ENCODE measurements around the gene PRMT7. TPM values are rescaled to one million over a fixed set of nuclear protein-coding genes. Genes with fewer than 3 reads are reported as not detected.

The PRMT7 gene
- total RNA-seq, 1 experiment from 2014 or later: 49.4 TPM

DNA sequence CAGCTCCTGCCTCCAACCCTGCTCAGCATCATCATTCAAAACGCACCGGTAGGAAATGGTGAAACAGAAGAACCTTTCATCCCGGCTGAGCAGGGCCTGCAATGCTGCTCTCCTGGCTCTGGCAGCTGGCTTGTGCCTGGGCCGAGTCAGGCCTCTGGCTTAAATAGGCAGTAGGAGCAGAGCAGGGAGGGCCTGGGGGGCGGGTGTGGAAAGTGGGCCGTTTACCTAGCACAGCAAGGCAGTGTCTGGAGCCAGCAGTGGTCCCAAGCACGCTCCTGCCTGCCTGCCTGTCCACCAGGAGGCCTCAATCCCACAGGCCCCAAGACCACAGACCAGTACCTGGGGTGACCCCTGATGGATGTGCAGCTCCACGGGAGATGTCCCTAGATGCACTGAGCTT lies 78.2 kb downstream of the PRMT7 start:
- no peak overlapping the region for H3K27ac Mint-ChIP-seq (ENCODE audit: unreplicated experiment)
- BruUV-seq (replicated peaks): no TSS peak
- H3K36me3 Mint-ChIP-seq (ENCODE audit: insufficient read depth, unreplicated experiment): no peaks in the 10 kb centered on the region

DNA sequence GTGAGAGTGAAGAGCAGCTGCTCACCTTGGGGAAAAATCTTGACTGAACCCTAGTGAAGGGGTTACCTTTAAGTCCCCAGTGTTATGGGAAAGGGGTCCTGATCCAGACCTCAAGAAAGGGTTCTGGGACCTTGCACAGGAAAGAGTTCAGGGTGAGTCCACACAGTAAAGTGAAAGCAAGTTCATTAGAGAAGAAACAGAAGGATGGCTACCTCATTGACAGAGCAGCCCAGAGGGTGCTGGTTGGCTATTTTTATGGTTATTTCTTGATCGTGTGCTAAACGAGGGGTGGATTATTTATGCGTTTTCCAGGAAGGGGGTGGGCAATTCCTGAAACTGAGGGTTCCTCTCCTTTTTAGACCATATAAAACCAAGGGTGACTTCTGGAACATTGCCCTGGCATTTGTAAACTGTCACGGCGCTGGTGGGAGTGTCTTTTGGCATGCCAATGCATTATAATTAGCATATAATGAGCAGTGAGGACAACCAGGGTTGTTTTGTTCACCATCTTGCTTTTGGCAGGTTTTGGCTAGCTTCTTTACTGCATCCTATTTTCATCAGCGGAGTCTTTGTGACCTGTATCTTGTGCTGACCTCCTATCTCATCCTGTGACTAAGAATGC lies 79.0 kb downstream of the PRMT7 start:
- peaks cover 16% of the 10 kb centered on the region for H3K4me1 Mint-ChIP-seq (ENCODE audit: low read depth, unreplicated experiment)
- no peaks in the 10 kb centered on the region for H3K36me3 Mint-ChIP-seq (ENCODE audit: insufficient read depth, unreplicated experiment)
- H3K27ac Mint-ChIP-seq (ENCODE audit: unreplicated experiment): no peak overlapping the region
- H3K9me3 Mint-ChIP-seq (ENCODE audit: low read depth, unreplicated experiment): no peaks in the 10 kb centered on the region
- no peak overlapping the region for H3K4me3 Mint-ChIP-seq (ENCODE audit: low read depth, unreplicated experiment)
- BruUV-seq (replicated peaks): no TSS peak
- CTCF ChIA-PET: no interaction called here
- peaks cover 23% of the 10 kb centered on the region for H3K27me3 Mint-ChIP-seq (ENCODE audit: unreplicated experiment)
- DNase-seq: no peak
- TF ChIP-seq, protein P1, sequence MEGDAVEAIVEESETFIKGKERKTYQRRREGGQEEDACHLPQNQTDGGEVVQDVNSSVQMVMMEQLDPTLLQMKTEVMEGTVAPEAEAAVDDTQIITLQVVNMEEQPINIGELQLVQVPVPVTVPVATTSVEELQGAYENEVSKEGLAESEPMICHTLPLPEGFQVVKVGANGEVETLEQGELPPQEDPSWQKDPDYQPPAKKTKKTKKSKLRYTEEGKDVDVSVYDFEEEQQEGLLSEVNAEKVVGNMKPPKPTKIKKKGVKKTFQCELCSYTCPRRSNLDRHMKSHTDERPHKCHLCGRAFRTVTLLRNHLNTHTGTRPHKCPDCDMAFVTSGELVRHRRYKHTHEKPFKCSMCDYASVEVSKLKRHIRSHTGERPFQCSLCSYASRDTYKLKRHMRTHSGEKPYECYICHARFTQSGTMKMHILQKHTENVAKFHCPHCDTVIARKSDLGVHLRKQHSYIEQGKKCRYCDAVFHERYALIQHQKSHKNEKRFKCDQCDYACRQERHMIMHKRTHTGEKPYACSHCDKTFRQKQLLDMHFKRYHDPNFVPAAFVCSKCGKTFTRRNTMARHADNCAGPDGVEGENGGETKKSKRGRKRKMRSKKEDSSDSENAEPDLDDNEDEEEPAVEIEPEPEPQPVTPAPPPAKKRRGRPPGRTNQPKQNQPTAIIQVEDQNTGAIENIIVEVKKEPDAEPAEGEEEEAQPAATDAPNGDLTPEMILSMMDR (IDR thresholded peaks at IDR 0.05; ENCODE audit: unreplicated experiment): no peak
- intact Hi-C loops (cut with micrococcal nuclease; ENCODE audit: unreplicated experiment): no loop called here

More for the DNA sequence above, 78.2 kb downstream of the PRMT7 start:
- CTCF ChIA-PET: no interaction called here
- H3K4me1 Mint-ChIP-seq (ENCODE audit: low read depth, unreplicated experiment): peaks cover 16% of the 10 kb centered on the region
- DNase-seq: no peak
- H3K9me3 Mint-ChIP-seq (ENCODE audit: low read depth, unreplicated experiment): no peaks in the 10 kb centered on the region
- intact Hi-C loops (cut with micrococcal nuclease; ENCODE audit: unreplicated experiment): no loop called here
- no peak overlapping the region for H3K4me3 Mint-ChIP-seq (ENCODE audit: low read depth, unreplicated experiment)
- H3K27me3 Mint-ChIP-seq (ENCODE audit: unreplicated experiment): peaks cover 25% of the 10 kb centered on the region
- TF ChIP-seq, protein P1 (IDR thresholded peaks at IDR 0.05; ENCODE audit: unreplicated experiment): no peak

DNA sequence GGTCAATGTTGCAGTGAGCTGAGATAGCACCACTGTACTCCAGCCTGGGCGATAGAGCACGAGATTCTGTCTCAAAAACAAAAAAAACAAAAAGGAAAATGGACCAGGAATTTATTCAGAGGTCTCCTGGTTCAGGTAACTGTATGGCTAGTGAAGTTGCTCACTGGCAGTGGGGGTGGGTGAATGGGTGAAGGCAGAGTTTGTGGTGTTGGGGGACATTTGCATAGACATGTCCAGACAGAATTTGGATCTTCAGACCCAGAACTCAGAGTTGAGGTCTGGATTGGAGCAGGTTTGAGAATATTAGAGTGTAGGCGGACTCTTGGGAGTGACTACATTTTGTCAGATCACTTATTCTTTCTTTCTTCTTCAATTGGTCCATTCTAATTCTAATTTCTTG lies 82.5 kb downstream of the PRMT7 start:
- Mint-ChIP-seq H3K36me3 (ENCODE audit: insufficient read depth, unreplicated experiment) (peaks cover 4% of the 10 kb centered on the region), H3K4me3 (ENCODE audit: low read depth, unreplicated experiment) (no peak overlapping the region), H3K9me3 (ENCODE audit: low read depth, unreplicated experiment) (no peaks in the 10 kb centered on the region), H3K27ac (ENCODE audit: unreplicated experiment) (no peak overlapping the region), H3K4me1 (ENCODE audit: low read depth, unreplicated experiment) (peaks cover 8% of the 10 kb centered on the region), H3K27me3 (ENCODE audit: unreplicated experiment) (peaks cover 31% of the 10 kb centered on the region)
- intact Hi-C loops (cut with micrococcal nuclease; ENCODE audit: unreplicated experiment): no loop called here
- no peak for DNase-seq
- BruUV-seq (replicated peaks): no TSS peak
- TF ChIP-seq, protein P1 (IDR thresholded peaks at IDR 0.05; ENCODE audit: unreplicated experiment): no peak
- CTCF ChIA-PET: no interaction called here

DNA sequence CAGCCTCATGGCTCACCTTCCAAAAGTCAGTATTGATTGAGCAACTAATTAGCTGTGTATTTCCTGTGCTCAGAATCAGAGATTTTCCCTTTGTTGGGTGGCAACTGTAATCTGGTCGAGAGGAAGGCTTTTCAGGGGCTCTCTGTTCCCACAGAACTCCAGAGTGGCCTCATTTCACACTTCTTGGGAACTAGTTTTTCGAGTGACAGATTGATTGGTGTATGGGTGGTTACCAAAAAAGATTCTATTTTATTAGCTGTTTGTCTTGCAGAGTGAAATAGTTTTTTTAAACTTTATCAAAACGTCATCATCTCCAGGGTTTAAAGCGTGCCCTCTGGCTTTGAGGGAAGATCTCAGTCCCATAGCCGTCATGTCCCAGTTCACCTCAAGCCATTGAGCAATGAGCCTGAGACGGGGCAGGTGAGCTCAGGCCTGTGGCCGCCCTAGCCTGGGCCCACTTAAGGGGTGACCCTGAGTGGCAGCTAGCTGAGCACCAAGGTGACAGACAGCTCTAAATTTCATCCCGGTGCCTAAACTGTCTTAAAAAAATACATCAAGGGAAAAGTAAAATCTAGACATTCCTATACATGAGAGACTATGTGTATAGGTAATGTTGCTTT lies 84.5 kb downstream of the PRMT7 start:
- Mint-ChIP-seq H3K4me1 (ENCODE audit: low read depth, unreplicated experiment) (peaks cover 8% of the 10 kb centered on the region), H3K27me3 (ENCODE audit: unreplicated experiment) (peaks cover 31% of the 10 kb centered on the region), H3K9me3 (ENCODE audit: low read depth, unreplicated experiment) (no peaks in the 10 kb centered on the region), H3K4me3 (ENCODE audit: low read depth, unreplicated experiment) (no peak overlapping the region), H3K36me3 (ENCODE audit: insufficient read depth, unreplicated experiment) (peaks cover 4% of the 10 kb centered on the region), H3K27ac (ENCODE audit: unreplicated experiment) (no peak overlapping the region)
- TF ChIP-seq, protein P1 (IDR thresholded peaks at IDR 0.05; ENCODE audit: unreplicated experiment): no peak
- no TSS peak for BruUV-seq (replicated peaks)
- no peak for DNase-seq
- intact Hi-C loops (cut with micrococcal nuclease; ENCODE audit: unreplicated experiment): loop anchor here (5.0 kb wide), 3 partner anchors 52 to 127 kb away; partner anchors contain the start of gene SMPD3
- CTCF ChIA-PET: interaction anchor here (0.5 to 2.2 kb wide), 5 partner anchors 11 to 862 kb away, joined by 3 to 9 read pairs (median 3); no protein-coding TSS in a partner anchor

Data from Calu3 (cell line).